DMS153 treated with DMSO at 0.1 percent for 48 hours (cell line): Measurements from ENCODE around the gene SPATS2L.

ENCODE experiments used
- DNase-seq: peaks from one replicate; lab custom pipeline; 2025; ENCODE audit not compliant: unreplicated experiment; lab: John Stamatoyannopoulos, UW

Gene SPATS2L

GRCh38 chr2:200438251-200438650 is 131.8 kb downstream of the SPATS2L start:
- DNase-seq = no peak

- DNase-seq = no peak
These were observed 132.4 kb downstream of the SPATS2L start for GRCh38 chr2:200438846-200439245.

GRCh38 chr2:200439981-200440380 is 133.5 kb downstream of the SPATS2L start:
- no peak for DNase-seq

GRCh38 chr2:200442471-200442870 is 136.0 kb downstream of the SPATS2L start:
- no peak for DNase-seq

- no peak for DNase-seq
These were observed 136.9 kb downstream of the SPATS2L start for GRCh38 chr2:200443376-200443775.

- DNase-seq = no peak
These were observed 137.4 kb downstream of the SPATS2L start for GRCh38 chr2:200443916-200444315.

GRCh38 chr2:200444530-200444929 is 138.0 kb downstream of the SPATS2L start:
- no peak for DNase-seq

- no peak for DNase-seq
These were observed 138.8 kb downstream of the SPATS2L start for GRCh38 chr2:200445284-200445683.

- no peak for DNase-seq
These were observed 140.1 kb downstream of the SPATS2L start for GRCh38 chr2:200446612-200447011.

GRCh38 chr2:200447139-200447855 is 140.8 kb downstream of the SPATS2L start:
- no peak for DNase-seq

GRCh38 chr2:200448455-200448854 is 142.0 kb downstream of the SPATS2L start:
- no peak for DNase-seq

- no peak for DNase-seq
These were observed 142.7 kb downstream of the SPATS2L start for GRCh38 chr2:200449149-200449548.

GRCh38 chr2:200450288-200450687 is 143.8 kb downstream of the SPATS2L start:
- no peak for DNase-seq

- no peak for DNase-seq
These were observed 145.0 kb downstream of the SPATS2L start for GRCh38 chr2:200451511-200451910.

GRCh38 chr2:200452377-200452776 is 145.9 kb downstream of the SPATS2L start:
- no peak for DNase-seq

GRCh38 chr2:200453142-200453852 is 146.8 kb downstream of the SPATS2L start:
- no peak for DNase-seq

- no peak for DNase-seq
These were observed 147.5 kb downstream of the SPATS2L start for GRCh38 chr2:200453853-200454534.

GRCh38 chr2:200454927-200455801 is 148.7 kb downstream of the SPATS2L start:
- DNase-seq = no peak

- DNase-seq = no peak
These were observed 149.5 kb downstream of the SPATS2L start for GRCh38 chr2:200455958-200456421.

- no peak for DNase-seq
These were observed 150.1 kb downstream of the SPATS2L start for GRCh38 chr2:200456567-200456966.

GRCh38 chr2:200459101-200459500 is 152.6 kb downstream of the SPATS2L start:
- no peak for DNase-seq
